Activated CD8-positive, alpha-beta memory T cell treated with anti-CD3 and anti-CD28 coated beads, Interleukin-2, amount 50 U/mL, for 24 hours (primary cell): Measurements from ENCODE around the gene IL4.

ENCODE experiments used
- DNase-seq: peaks from one replicate; pipeline ENCODE4 v3.0.0-alpha.2; 2020; ENCODE audit errors: extremely low read depth

The IL4 gene

DNA sequence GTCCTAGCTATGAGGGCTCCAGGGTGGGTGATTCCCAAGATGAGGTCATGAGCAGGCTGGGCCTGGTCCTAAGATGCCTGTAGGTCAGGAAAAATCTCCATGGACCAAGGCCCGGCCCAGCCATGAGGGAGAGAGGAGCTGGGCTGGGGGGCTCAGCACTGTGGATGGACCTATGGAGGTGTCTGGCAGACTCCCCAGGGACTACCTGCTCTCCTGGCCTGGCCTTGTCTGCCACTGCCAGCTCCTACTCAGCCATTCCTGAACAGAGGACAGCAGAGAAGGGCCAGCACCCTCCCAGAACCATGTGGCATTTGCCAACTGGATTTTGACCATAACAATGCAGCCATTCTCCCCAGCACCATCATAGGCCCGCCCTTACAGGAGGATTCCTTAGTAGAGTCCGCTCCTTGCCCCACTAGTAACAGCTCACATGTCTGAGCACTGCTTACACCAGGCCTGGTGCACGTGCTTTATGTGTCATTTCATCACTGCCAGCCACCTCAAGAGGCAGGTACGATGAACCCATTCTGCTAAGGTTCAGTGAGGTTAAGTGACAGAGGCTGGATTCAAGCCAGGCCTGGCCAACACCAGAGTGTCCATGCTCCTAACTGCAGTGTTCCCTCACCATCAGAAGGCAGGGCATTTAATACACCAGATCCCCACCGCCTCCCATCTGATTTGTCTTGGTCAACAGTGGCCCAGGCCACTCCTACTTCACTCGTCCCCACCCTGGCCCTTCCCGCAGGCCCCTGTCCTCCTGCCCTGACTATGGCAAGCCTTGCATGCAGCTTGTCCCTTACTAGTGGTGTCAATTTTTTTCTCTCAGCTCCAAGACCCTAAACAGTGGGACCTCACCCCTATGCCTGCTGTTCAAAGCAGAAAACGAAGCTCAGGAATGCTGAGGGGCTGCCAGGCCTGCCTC lies 15.1 kb upstream of the IL4 start:
- DNase-seq: no peak

- DNase-seq: no peak
Measured at GRCh38 chr5:132659598-132660493, 13.9 kb upstream of the IL4 start.

- DNase-seq: no peak
Measured at GRCh38 chr5:132661231-132662003, 12.4 kb upstream of the IL4 start.

DNA sequence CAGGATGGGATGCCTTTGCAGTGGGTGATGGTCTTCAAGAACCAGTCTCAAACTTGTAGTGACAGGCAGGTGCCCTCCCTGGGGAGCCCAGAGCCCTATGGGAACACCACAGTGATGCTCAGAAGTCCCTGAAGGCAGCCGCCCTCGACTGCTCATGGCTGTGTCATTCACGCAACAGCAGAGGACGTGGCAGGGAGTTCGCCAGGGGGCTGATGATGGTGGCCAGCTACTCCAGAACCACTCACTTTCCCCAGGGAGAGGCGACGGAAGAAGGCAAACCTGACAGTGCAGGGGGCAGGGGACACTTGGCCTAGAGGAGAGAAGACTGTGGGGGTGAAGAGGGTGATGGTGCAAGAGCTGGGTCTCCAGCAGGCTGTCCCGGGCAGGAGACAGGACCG lies 11.8 kb upstream of the IL4 start:
- DNase-seq: no peak

DNA sequence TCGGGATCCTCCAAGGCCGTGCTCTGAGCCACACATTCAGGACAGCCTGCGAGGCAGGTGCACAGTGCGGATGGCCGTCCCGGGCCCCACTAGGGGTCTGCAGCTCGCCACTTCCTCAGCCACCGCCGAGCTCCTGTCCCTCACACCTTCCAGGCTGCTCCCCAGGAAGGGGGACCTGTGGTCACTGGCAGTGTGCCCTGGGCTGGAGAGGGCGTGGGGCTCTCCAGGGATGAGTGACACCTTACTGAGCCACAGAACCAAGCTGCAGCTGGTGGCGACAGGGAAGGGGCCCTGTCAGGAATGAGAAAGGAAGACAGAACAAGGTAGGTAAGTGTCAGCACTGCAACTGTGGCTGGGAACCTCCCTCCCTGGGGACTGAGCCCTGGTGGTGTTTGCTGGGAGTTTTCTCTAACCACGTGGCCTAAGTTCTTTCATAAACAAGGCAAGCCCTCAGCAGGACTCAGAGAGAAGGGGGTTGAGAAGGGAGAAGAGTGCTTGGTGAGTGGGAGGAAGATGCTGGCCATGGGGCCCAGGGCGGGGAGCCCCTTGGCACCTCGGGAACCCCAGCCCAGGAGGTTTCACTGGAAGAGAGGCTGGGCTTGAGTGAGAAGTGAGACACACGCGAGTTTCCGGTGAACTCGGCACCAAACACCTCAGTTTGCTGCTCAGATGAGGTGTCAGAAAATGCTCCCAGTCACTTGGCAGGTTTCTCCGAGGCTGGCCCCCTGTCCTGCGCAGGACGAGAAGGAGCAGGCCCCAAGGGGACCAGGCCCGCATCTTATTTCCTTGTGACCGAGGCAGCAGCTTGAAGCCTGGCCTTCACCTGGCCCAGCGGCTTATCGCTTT lies 10.6 kb upstream of the IL4 start:
- DNase-seq: no peak

- DNase-seq: no peak
Measured at GRCh38 chr5:132663771-132664695, 9.8 kb upstream of the IL4 start.

GRCh38 chr5:132664696-132665209 lies 9.0 kb upstream of the IL4 start:
- no peak for DNase-seq

GRCh38 chr5:132665574-132666080 lies 8.2 kb upstream of the IL4 start:
- DNase-seq: no peak

- no peak for DNase-seq
Measured at GRCh38 chr5:132666310-132667123, 7.3 kb upstream of the IL4 start.

DNA sequence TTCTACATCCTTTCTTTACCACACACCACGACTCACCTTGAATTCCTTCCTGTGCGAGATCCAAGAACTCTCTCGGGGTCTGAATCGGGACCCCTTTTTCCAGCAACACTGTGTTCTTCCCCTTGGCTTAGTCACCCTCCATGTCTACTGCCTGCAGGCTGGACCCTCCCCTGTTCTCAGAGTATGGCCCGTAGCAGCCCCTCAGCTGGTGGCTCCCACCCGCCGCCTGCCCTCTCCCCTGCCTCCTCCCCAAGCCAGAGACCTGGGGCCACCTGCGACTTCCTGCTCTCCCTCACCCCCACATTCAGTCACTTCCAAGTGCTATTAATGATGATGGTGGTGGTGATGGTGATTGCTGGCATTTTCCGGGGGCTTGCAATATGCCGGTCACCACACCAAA lies 6.5 kb upstream of the IL4 start:
- no peak for DNase-seq

- DNase-seq: no peak
Measured at GRCh38 chr5:132667761-132668705, 5.8 kb upstream of the IL4 start.

DNA sequence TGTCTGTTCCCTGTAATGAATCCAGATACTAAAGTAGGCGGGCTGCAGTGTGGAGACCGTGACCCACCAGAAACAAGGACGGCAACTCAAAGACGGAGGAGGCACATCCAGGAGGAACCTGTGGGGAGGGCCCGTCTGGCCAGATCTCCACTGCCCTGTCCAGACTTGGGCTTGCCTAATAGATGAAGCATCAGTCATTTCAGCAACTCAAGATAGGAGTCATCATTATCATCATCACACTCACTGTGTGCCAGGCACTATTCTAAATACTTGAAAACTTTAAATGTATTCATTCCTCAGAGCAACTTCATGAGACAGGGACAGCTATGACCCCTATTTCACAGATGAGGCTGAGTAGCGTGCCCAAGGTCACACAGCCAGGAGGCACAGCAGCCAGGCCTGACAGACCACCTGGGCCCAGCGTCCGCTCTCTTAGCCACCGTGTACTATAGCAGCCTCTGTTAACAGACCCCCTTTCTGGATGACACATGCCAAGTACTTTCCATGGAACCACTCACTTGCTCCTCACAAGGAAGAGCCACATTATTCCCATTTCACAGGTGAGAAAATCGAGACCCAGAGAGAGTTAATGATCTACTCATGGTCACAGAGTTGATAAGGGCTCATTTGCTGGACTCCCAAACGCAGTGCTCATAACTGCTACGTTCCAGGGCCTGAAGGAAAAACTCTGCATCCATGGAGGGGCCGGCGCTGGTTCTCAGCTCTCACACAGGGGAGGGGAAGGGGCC lies 4.9 kb upstream of the IL4 start:
- no peak for DNase-seq

- no peak for DNase-seq
Measured at GRCh38 chr5:132669455-132669820, 4.4 kb upstream of the IL4 start.

- DNase-seq: no peak
Measured at GRCh38 chr5:132669966-132670882, 3.6 kb upstream of the IL4 start.

- no peak for DNase-seq
Measured at GRCh38 chr5:132671000-132671399, 2.8 kb upstream of the IL4 start.

DNA sequence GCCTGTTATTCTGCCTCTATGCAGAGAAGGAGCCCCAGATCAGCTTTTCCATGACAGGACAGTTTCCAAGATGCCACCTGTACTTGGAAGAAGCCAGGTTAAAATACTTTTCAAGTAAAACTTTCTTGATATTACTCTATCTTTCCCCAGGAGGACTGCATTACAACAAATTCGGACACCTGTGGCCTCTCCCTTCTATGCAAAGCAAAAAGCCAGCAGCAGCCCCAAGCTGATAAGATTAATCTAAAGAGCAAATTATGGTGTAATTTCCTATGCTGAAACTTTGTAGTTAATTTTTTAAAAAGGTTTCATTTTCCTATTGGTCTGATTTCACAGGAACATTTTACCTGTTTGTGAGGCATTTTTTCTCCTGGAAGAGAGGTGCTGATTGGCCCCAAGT lies 301 bp upstream of the IL4 start:
- DNase-seq: no peak
